ENCODE results near the gene WIZ.

DNA sequence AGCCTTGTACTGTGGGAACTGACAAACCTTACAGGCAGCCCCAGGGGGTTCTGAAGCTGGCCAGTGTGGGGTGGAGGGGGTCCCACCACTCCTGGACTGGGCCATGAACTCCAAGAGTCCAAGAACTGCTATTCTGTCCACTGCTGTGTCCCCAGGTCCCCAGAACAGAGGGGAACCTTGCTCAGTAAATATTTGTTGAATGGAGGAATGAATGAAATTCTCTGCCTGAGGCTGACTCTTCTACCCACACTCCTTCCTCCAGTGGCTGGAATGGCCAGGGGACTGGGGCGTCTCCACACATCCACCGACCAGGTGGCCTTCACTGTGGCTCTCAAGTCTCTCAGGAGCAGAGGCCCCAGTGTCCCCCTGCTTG is 11.6 kb downstream of the WIZ start:
- TF ChIP-seq, protein P1, sequence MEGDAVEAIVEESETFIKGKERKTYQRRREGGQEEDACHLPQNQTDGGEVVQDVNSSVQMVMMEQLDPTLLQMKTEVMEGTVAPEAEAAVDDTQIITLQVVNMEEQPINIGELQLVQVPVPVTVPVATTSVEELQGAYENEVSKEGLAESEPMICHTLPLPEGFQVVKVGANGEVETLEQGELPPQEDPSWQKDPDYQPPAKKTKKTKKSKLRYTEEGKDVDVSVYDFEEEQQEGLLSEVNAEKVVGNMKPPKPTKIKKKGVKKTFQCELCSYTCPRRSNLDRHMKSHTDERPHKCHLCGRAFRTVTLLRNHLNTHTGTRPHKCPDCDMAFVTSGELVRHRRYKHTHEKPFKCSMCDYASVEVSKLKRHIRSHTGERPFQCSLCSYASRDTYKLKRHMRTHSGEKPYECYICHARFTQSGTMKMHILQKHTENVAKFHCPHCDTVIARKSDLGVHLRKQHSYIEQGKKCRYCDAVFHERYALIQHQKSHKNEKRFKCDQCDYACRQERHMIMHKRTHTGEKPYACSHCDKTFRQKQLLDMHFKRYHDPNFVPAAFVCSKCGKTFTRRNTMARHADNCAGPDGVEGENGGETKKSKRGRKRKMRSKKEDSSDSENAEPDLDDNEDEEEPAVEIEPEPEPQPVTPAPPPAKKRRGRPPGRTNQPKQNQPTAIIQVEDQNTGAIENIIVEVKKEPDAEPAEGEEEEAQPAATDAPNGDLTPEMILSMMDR (tag by site-specific recombination; IDR thresholded peaks at IDR 0.05), result no peak
- no peak for TF ChIP-seq ZNF138 (tag by site-specific recombination; IDR thresholded peaks at IDR 0.05; ENCODE audit: borderline replicate concordance)
- TF ChIP-seq ZNF311 (tag by site-specific recombination; IDR thresholded peaks at IDR 0.05; ENCODE audit: borderline replicate concordance), result no peak
- no peak for TF ChIP-seq ZNF785 (tag by site-specific recombination; IDR thresholded peaks at IDR 0.05)
- TF ChIP-seq ZNF768 (tag by site-specific recombination; IDR thresholded peaks at IDR 0.05), result no peak
- TF ChIP-seq ZNF558 (tag by site-specific recombination; IDR thresholded peaks at IDR 0.05), result no peak
- TF ChIP-seq, protein P2, sequence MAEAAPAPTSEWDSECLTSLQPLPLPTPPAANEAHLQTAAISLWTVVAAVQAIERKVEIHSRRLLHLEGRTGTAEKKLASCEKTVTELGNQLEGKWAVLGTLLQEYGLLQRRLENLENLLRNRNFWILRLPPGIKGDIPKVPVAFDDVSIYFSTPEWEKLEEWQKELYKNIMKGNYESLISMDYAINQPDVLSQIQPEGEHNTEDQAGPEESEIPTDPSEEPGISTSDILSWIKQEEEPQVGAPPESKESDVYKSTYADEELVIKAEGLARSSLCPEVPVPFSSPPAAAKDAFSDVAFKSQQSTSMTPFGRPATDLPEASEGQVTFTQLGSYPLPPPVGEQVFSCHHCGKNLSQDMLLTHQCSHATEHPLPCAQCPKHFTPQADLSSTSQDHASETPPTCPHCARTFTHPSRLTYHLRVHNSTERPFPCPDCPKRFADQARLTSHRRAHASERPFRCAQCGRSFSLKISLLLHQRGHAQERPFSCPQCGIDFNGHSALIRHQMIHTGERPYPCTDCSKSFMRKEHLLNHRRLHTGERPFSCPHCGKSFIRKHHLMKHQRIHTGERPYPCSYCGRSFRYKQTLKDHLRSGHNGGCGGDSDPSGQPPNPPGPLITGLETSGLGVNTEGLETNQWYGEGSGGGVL (tag by site-specific recombination; IDR thresholded peaks at IDR 0.05), result no peak
- no peak for TF ChIP-seq ZNF548 (tag by site-specific recombination; IDR thresholded peaks at IDR 0.05)
- TF ChIP-seq, protein P3, sequence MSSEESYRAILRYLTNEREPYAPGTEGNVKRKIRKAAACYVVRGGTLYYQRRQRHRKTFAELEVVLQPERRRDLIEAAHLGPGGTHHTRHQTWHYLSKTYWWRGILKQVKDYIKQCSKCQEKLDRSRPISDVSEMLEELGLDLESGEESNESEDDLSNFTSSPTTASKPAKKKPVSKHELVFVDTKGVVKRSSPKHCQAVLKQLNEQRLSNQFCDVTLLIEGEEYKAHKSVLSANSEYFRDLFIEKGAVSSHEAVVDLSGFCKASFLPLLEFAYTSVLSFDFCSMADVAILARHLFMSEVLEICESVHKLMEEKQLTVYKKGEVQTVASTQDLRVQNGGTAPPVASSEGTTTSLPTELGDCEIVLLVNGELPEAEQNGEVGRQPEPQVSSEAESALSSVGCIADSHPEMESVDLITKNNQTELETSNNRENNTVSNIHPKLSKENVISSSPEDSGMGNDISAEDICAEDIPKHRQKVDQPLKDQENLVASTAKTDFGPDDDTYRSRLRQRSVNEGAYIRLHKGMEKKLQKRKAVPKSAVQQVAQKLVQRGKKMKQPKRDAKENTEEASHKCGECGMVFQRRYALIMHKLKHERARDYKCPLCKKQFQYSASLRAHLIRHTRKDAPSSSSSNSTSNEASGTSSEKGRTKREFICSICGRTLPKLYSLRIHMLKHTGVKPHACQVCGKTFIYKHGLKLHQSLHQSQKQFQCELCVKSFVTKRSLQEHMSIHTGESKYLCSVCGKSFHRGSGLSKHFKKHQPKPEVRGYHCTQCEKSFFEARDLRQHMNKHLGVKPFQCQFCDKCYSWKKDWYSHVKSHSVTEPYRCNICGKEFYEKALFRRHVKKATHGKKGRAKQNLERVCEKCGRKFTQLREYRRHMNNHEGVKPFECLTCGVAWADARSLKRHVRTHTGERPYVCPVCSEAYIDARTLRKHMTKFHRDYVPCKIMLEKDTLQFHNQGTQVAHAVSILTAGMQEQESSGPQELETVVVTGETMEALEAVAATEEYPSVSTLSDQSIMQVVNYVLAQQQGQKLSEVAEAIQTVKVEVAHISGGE (tag by site-specific recombination; conservative IDR thresholded peaks at IDR 0.05; ENCODE audit: low read depth), result no peak

Data from HEK293 (cell line).